Skeletal muscle satellite cell (primary cell): Measurements from ENCODE around the gene PALLD.
A peak's percentile ranks its signal among the peaks of the same experiment; 100 is the strongest.

Experiments
- H3K27me3 ChIP-seq: 2 replicates; pipeline ENCODE4 v1.7.0; 2013; ENCODE audit warnings: low read length; ENCODE audit not compliant: control insufficient read depth, insufficient read depth
- H3K36me3 ChIP-seq: 2 replicates; pipeline ENCODE4 v1.7.0; 2013; ENCODE audit warnings: mild to moderate bottlenecking, control low read depth, low read length; ENCODE audit not compliant: insufficient read depth
- H3K4me1 ChIP-seq: 2 replicates; pipeline ENCODE4 v1.7.0; 2013; ENCODE audit warnings: low read length; ENCODE audit not compliant: control insufficient read depth, insufficient read depth
- H3K4me2 ChIP-seq: 2 replicates; pipeline ENCODE4 v1.7.0; 2013; ENCODE audit warnings: mild to moderate bottlenecking, low read length
- H3K4me3 ChIP-seq: 2 replicates; pipeline ENCODE4 v1.7.0; 2013; ENCODE audit warnings: low read length
- H3K9ac ChIP-seq: 2 replicates; pipeline ENCODE4 v1.7.0; 2013; ENCODE audit warnings: mild to moderate bottlenecking, low read depth, low read length, moderate library complexity
- H3K9me3 ChIP-seq: replicated peaks from 2 replicates; pipeline ENCODE4 v1.7.0; 2013; ENCODE audit warnings: mild to moderate bottlenecking, control low read depth, low read length

Gene PALLD

GRCh38 chr4:168731706-168732414 lies 235.0 kb downstream of the PALLD start:
- no peak overlapping the region for H3K4me2 ChIP-seq
- H3K9ac ChIP-seq, result no peak overlapping the region
- H3K9me3 ChIP-seq, result no peaks in the 10 kb centered on the region
- peaks cover 22% of the 10 kb centered on the region for H3K36me3 ChIP-seq
- no peak overlapping the region for H3K4me3 ChIP-seq
- H3K27me3 ChIP-seq, result no peaks in the 10 kb centered on the region
- peaks cover 24% of the 10 kb centered on the region for H3K4me1 ChIP-seq

- Histone ChIP-seq H3K9ac (no peak overlapping the region), H3K36me3 (peaks cover 23% of the 10 kb centered on the region), H3K4me3 (no peak overlapping the region), H3K27me3 (no peaks in the 10 kb centered on the region), H3K4me2 (no peak overlapping the region), H3K9me3 (no peaks in the 10 kb centered on the region), H3K4me1 (peaks cover 28% of the 10 kb centered on the region)
Observed at GRCh38 chr4:168732714-168733113, 235.9 kb downstream of the PALLD start.

- Histone ChIP-seq H3K9ac (no peak overlapping the region), H3K9me3 (no peaks in the 10 kb centered on the region), H3K4me2 (no peak overlapping the region), H3K4me1 (peaks cover 28% of the 10 kb centered on the region), H3K27me3 (no peaks in the 10 kb centered on the region), H3K36me3 (peaks cover 25% of the 10 kb centered on the region), H3K4me3 (no peak overlapping the region)
Observed at GRCh38 chr4:168734703-168735678, 238.1 kb downstream of the PALLD start.

GRCh38 chr4:168735735-168736134 lies 238.9 kb downstream of the PALLD start:
- Histone ChIP-seq H3K4me2 (no peak overlapping the region), H3K4me1 (peaks cover 24% of the 10 kb centered on the region), H3K9ac (no peak overlapping the region), H3K4me3 (no peak overlapping the region), H3K36me3 (peaks cover 25% of the 10 kb centered on the region), H3K9me3 (no peaks in the 10 kb centered on the region), H3K27me3 (no peaks in the 10 kb centered on the region)

GRCh38 chr4:168736860-168737805 lies 240.3 kb downstream of the PALLD start:
- no peaks in the 10 kb centered on the region for H3K27me3 ChIP-seq
- H3K9ac ChIP-seq, result peak overlapping the region; percentile 2
- peaks cover 25% of the 10 kb centered on the region for H3K36me3 ChIP-seq
- peaks cover 18% of the 10 kb centered on the region for H3K4me1 ChIP-seq
- no peak overlapping the region for H3K4me3 ChIP-seq
- no peak overlapping the region for H3K4me2 ChIP-seq
- no peaks in the 10 kb centered on the region for H3K9me3 ChIP-seq

GRCh38 chr4:168737806-168738172 lies 240.9 kb downstream of the PALLD start:
- Histone ChIP-seq H3K9ac (no peak overlapping the region), H3K36me3 (peaks cover 25% of the 10 kb centered on the region), H3K4me2 (no peak overlapping the region), H3K4me3 (no peak overlapping the region), H3K9me3 (no peaks in the 10 kb centered on the region), H3K27me3 (no peaks in the 10 kb centered on the region), H3K4me1 (peaks cover 12% of the 10 kb centered on the region)

GRCh38 chr4:168739886-168740285 lies 243.0 kb downstream of the PALLD start:
- H3K4me3 ChIP-seq, result no peak overlapping the region

GRCh38 chr4:168740691-168741090 lies 243.8 kb downstream of the PALLD start:
- Histone ChIP-seq H3K4me3 (no peak overlapping the region), H3K9me3 (no peaks in the 10 kb centered on the region), H3K4me1 (peaks cover 22% of the 10 kb centered on the region), H3K4me2 (no peak overlapping the region), H3K36me3 (peaks cover 24% of the 10 kb centered on the region), H3K27me3 (no peaks in the 10 kb centered on the region), H3K9ac (no peak overlapping the region)

More at GRCh38 chr4:168739886-168740285, 243.0 kb downstream of the PALLD start:
- Histone ChIP-seq H3K4me2 (no peak overlapping the region), H3K27me3 (no peaks in the 10 kb centered on the region), H3K4me1 (peaks cover 27% of the 10 kb centered on the region), H3K36me3 (peaks cover 21% of the 10 kb centered on the region), H3K9ac (no peak overlapping the region), H3K9me3 (no peaks in the 10 kb centered on the region)

- peaks cover 17% of the 10 kb centered on the region for H3K36me3 ChIP-seq
- H3K4me3 ChIP-seq, result no peak overlapping the region
- no peaks in the 10 kb centered on the region for H3K9me3 ChIP-seq
- H3K27me3 ChIP-seq, result no peaks in the 10 kb centered on the region
- peaks cover 22% of the 10 kb centered on the region for H3K4me1 ChIP-seq
- no peak overlapping the region for H3K4me2 ChIP-seq
- no peak overlapping the region for H3K9ac ChIP-seq
Observed at GRCh38 chr4:168741281-168742173, 244.7 kb downstream of the PALLD start.

GRCh38 chr4:168743131-168743530 lies 246.3 kb downstream of the PALLD start:
- H3K27me3 ChIP-seq, result no peaks in the 10 kb centered on the region
- H3K4me2 ChIP-seq, result no peak overlapping the region
- no peaks in the 10 kb centered on the region for H3K9me3 ChIP-seq
- no peak overlapping the region for H3K9ac ChIP-seq
- H3K36me3 ChIP-seq, result peaks cover 11% of the 10 kb centered on the region
- H3K4me3 ChIP-seq, result no peak overlapping the region
- H3K4me1 ChIP-seq, result peaks cover 19% of the 10 kb centered on the region
